Panc1 (cell line): Measurements from ENCODE around the gene UGT8. TPM values are rescaled to one million over a fixed set of nuclear protein-coding genes. Genes with fewer than 3 reads are reported as not detected.

Experiments used
- ATAC-seq: fragments of 200-7000 bp; cut with Tn5 transposase; 2 replicates; pipeline ENCODE4 v1.9.1; 2020; ENCODE audit warnings: mild to moderate bottlenecking, moderate library complexity
- BruUV-seq: library from RNA; stranded (reverse); fragments of 400-500 nt; replicated peaks from 2 replicates; lab custom pipeline; 2021; lab: Mats Ljungman, UMichigan
- CTCF ChIA-PET: fragments of 300-600 bp; sonication (Branson Sonifier 250); formaldehyde crosslinking; loops from one replicate; lab custom pipeline; 2022; ENCODE audit warnings: antibody characterized with exemption; lab: Charles Lee
- POLR2A ChIA-PET: fragments of 300-600 bp; sonication (Branson Sonifier 250); formaldehyde crosslinking; loops from one replicate; lab custom pipeline; 2022; ENCODE audit warnings: antibody characterized with exemption; lab: Charles Lee
- DNase-seq: peaks from one replicate; pipeline ENCODE4 v3.0.0-alpha.2; 2010; ENCODE audit warnings: low read depth, low spot score
- H3K27ac ChIP-seq: 2 replicates; pipeline ENCODE4 v1.5.1; 2011; ENCODE audit warnings: mild to moderate bottlenecking, low read length, inconsistent platforms
- H3K27me3 ChIP-seq: fragments of 200-500 bp; sonication (Bioruptor generic); 2 replicates; pipeline ENCODE4 v1.6.0; 2014; ENCODE audit warnings: low read length, inconsistent platforms; ENCODE audit not compliant: control insufficient read depth, insufficient read depth
- H3K36me3 ChIP-seq: fragments of 200-500 bp; sonication (Bioruptor generic); 2 replicates; pipeline ENCODE4 v1.5.1; 2014; ENCODE audit warnings: inconsistent platforms, mild to moderate bottlenecking, low read length, moderate library complexity; ENCODE audit not compliant: control insufficient read depth, insufficient read depth
- H3K4me1 ChIP-seq: 2 replicates; pipeline ENCODE4 v1.5.1; 2011; ENCODE audit warnings: inconsistent platforms, mild to moderate bottlenecking, low read length, moderate library complexity; ENCODE audit not compliant: control insufficient read depth, insufficient read depth
- H3K4me3 ChIP-seq, 2 experiments: 2 replicates each; pipeline ENCODE4 v1.5.1; 2011 to 2012; ENCODE audit warnings: low read depth in 2 of 2, low read length in 2 of 2, mild to moderate bottlenecking in 2 of 2, inconsistent platforms in 1 of 2, moderate library complexity in 1 of 2
- H3K9me3 ChIP-seq: fragments of 200-500 bp; sonication (Bioruptor generic); 2 replicates; pipeline ENCODE4 v1.5.1; 2014; ENCODE audit warnings: low read depth, mild to moderate bottlenecking, inconsistent platforms, low read length, moderate library complexity; ENCODE audit not compliant: control insufficient read depth, insufficient read depth
- POLR2AphosphoS5 ChIP-seq: IDR thresholded peaks from 2 replicates; pipeline ENCODE4 v1.6.1; 2012; ENCODE audit warnings: mild to moderate bottlenecking, low read depth, low read length, moderate library complexity
- SIN3A ChIP-seq: IDR thresholded peaks from 2 replicates; pipeline ENCODE4 v1.6.1; 2012; ENCODE audit warnings: low read depth, mild to moderate bottlenecking, low read length, moderate library complexity, borderline replicate concordance; ENCODE audit not compliant: insufficient read depth
- TCF7L2 ChIP-seq: IDR thresholded peaks from 2 replicates; pipeline ENCODE4 v1.6.1; 2011; ENCODE audit warnings: mild to moderate bottlenecking, low read depth, low read length, inconsistent platforms
- in situ Hi-C: cut with HindIII; loops from 2 replicates; pipeline ENCODE4 v1.10.0; 2016; ENCODE audit warnings: low sequenced_read_pairs, low pct_unique_long_range_greater_than_20kb
- intact Hi-C: fragments of 100-400 bp; cut with micrococcal nuclease; formaldehyde crosslinking; loops from one replicate; pipeline ENCODE4 v1.10.0; 2022; ENCODE audit not compliant: unreplicated experiment
- total RNA-seq: library from RNA; stranded (reverse); gene quantifications from one replicate; pipeline ENCODE4 v1.2.1, GENCODE V29; 2021; ENCODE audit not compliant: unreplicated experiment
- TF ChIP-seq, protein P1 (sequence below): fragments of 450-650 bp; IDR thresholded peaks from 2 replicates; pipeline ENCODE4 v1.5.1; 2017; ENCODE audit warnings: mild to moderate bottlenecking
- TF ChIP-seq, protein P2 (sequence below), 2 experiments: IDR thresholded peaks; 2 replicates each; pipeline ENCODE4 v1.6.1; 2011 to 2012; ENCODE audit warnings: low read depth in 2 of 2, control low read depth in 1 of 2, low read length in 1 of 2, mild to moderate bottlenecking in 1 of 2, moderate library complexity in 1 of 2; ENCODE audit not compliant: insufficient read depth in 1 of 2

Gene UGT8
- total RNA-seq, 1 experiment from 2014 or later: 2.1 TPM

DNA sequence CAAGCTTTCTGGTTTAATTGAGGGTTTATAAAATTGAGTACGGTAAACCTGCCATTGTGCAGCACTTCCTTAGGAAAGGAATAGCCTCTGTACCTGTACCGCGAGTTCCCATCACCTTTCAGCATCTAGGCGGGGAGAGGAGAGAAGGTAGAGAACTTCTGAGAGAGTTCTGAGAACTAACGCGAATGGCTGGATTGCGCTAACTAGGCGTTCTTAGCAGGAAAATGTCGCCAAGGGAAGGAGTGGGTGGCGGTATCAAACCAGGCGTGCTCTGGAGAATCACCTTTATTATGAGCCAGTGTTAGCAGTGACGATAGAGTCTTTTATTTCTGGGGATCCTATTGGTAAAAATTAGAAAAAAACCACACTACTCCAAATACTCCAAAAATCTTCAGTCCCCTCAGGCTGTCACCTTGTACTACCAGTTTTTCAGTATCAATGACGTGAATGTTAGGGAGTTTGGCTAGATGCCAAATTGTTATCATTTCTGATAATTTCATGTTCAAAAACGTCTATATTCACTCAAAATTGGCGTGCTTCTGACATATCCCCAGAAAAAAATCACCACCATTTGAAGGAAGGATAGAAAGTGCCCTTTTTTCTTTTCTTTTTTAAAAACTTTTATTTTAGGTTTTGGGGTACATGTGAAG, 1.4 kb downstream of the UGT8 start:
- Histone ChIP-seq H3K4me3 (peak overlapping the region; percentile 30 to 51), H3K27me3 (peaks cover 9% of the 10 kb centered on the region), H3K27ac (no peak overlapping the region), H3K4me1 (no peaks in the 10 kb centered on the region; the same call in 1 of the 2 replicates), H3K36me3 (no peaks in the 10 kb centered on the region; the same call in 1 of the 2 replicates), H3K9me3 (no peaks in the 10 kb centered on the region)
- intact Hi-C loops: no loop called here
- TF ChIP-seq POLR2AphosphoS5 (no peak), SIN3A (no peak), TCF7L2 (no peak)
- TF ChIP-seq, protein P1, sequence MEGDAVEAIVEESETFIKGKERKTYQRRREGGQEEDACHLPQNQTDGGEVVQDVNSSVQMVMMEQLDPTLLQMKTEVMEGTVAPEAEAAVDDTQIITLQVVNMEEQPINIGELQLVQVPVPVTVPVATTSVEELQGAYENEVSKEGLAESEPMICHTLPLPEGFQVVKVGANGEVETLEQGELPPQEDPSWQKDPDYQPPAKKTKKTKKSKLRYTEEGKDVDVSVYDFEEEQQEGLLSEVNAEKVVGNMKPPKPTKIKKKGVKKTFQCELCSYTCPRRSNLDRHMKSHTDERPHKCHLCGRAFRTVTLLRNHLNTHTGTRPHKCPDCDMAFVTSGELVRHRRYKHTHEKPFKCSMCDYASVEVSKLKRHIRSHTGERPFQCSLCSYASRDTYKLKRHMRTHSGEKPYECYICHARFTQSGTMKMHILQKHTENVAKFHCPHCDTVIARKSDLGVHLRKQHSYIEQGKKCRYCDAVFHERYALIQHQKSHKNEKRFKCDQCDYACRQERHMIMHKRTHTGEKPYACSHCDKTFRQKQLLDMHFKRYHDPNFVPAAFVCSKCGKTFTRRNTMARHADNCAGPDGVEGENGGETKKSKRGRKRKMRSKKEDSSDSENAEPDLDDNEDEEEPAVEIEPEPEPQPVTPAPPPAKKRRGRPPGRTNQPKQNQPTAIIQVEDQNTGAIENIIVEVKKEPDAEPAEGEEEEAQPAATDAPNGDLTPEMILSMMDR: no peak
- TF ChIP-seq, protein P2, sequence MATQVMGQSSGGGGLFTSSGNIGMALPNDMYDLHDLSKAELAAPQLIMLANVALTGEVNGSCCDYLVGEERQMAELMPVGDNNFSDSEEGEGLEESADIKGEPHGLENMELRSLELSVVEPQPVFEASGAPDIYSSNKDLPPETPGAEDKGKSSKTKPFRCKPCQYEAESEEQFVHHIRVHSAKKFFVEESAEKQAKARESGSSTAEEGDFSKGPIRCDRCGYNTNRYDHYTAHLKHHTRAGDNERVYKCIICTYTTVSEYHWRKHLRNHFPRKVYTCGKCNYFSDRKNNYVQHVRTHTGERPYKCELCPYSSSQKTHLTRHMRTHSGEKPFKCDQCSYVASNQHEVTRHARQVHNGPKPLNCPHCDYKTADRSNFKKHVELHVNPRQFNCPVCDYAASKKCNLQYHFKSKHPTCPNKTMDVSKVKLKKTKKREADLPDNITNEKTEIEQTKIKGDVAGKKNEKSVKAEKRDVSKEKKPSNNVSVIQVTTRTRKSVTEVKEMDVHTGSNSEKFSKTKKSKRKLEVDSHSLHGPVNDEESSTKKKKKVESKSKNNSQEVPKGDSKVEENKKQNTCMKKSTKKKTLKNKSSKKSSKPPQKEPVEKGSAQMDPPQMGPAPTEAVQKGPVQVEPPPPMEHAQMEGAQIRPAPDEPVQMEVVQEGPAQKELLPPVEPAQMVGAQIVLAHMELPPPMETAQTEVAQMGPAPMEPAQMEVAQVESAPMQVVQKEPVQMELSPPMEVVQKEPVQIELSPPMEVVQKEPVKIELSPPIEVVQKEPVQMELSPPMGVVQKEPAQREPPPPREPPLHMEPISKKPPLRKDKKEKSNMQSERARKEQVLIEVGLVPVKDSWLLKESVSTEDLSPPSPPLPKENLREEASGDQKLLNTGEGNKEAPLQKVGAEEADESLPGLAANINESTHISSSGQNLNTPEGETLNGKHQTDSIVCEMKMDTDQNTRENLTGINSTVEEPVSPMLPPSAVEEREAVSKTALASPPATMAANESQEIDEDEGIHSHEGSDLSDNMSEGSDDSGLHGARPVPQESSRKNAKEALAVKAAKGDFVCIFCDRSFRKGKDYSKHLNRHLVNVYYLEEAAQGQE (IDR thresholded peaks at IDR 0.05; ENCODE audit: insufficient read depth in 1 of 2, low read depth in 2 of 2, low read length in 1 of 2): no peak
- POLR2A ChIA-PET: no interaction called here
- CTCF ChIA-PET: no interaction called here
- no peak for DNase-seq
- no TSS peak for BruUV-seq
- peak; percentile 27; the same call in 1 of the 2 replicates for ATAC-seq
- in situ Hi-C loops: no loop called here

DNA sequence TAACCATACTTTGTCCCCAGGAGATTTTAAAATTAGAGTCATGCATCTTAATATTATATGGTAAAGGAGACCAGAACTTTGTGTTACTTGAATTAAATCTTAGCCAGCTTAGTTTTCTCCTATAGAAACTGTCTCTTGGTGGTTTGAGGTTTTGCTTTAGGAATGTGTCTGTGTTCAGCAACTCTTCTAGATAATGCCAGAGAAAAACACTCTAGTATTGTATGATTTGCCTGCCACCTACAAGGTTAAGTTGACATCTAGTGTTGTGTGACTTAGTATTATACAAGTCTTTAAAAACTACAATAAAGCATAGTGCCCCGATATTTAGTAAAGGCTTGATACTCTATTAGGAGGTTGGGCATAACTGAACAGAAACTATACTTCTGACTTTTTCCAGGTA, 2.1 kb downstream of the UGT8 start:
- ChIA-PET POLR2A (interaction anchor here (0.6 kb wide), 1 partner anchor 20 kb away, joined by 3 read pairs; no protein-coding TSS in a partner anchor), CTCF (no interaction called here)
- TF ChIP-seq SIN3A (no peak), POLR2AphosphoS5 (no peak), TCF7L2 (no peak)
- TF ChIP-seq, protein P1: no peak
- TF ChIP-seq, protein P2 (IDR thresholded peaks at IDR 0.05; ENCODE audit: insufficient read depth in 1 of 2, low read depth in 2 of 2, low read length in 1 of 2): no peak
- no peak for ATAC-seq
- Histone ChIP-seq H3K9me3 (no peaks in the 10 kb centered on the region), H3K4me3 (no peak overlapping the region), H3K27me3 (peaks cover 9% of the 10 kb centered on the region), H3K27ac (no peak overlapping the region), H3K4me1 (no peaks in the 10 kb centered on the region; the same call in 1 of the 2 replicates), H3K36me3 (no peaks in the 10 kb centered on the region; the same call in 1 of the 2 replicates)
- intact Hi-C loops: no loop called here
- no peak for DNase-seq
- in situ Hi-C loops: no loop called here
- no TSS peak for BruUV-seq
